Measurements from ENCODE around the gene PRPF39. TPM values are rescaled to one million over a fixed set of nuclear protein-coding genes. Genes with fewer than 3 reads are reported as not detected.

The PRPF39 gene
- total and polyA plus RNA-seq, 2 of the 13 experiments (the other 11 are each of a cell fraction or from before 2014, with no cell fraction given), result 44.2 to 65.0 TPM

DNA sequence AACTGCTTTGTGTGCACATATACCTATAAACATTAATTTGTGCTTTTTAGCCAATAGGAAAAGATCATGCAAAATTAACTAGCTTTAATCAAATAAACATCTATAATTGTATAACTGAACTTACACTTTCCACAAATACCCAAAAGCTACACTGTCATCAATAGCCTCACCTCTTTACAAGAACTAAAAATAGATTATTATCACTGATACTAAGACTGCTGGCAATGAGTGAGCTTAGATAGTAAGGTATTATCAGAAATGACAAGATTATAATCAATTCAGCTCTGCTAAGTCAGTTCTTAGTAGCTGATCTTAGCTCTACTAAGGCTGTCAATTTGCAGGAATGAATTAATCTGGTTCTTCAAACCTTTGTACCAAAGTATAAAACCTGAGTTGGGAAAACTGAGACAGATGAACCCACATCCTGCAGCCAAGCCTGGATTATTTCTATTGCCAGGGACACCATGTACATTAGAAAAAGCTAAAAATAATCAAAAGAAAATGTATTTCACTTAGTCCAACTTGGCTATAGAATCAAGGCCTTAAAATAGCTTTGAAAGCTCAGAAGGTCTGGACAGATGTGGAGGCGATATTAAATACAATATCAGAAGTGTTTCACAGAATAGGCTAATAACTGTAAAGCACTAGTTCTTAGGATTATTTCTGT lies 45.2 kb downstream of the PRPF39 start:
- in situ Hi-C loops (cut with HindIII; ENCODE audit: extremely low pct_ligation_motif_present, low pct_unique_long_range_greater_than_20kb) (no loop called here), intact Hi-C loops (cut with micrococcal nuclease; ENCODE audit: unreplicated experiment) (no loop called here)
- Histone ChIP-seq H3K4me1 (ENCODE audit: insufficient read depth, low read length) (peaks cover 26% of the 10 kb centered on the region), H3K36me3 (replicated peaks in 1 of 2; ENCODE audit: control insufficient read depth in 1 of 2, insufficient read depth in 2 of 2, low read length in 2 of 2) (peaks cover 0 to 6% of the 10 kb centered on the region in 2 experiments; a peak in 2 of 5 replicates), H3K9ac (ENCODE audit: insufficient read depth, low read depth, low read length) (no peak overlapping the region), H3K79me2 (ENCODE audit: insufficient read depth, low read length) (peaks cover 31% of the 10 kb centered on the region), H3K27ac (ENCODE audit: extremely low read length, insufficient read depth, low read length) (no peak overlapping the region), H3K9me3 (ENCODE audit: low read length) (no peaks in the 10 kb centered on the region), H3K27me3 (ENCODE audit: control insufficient read depth in 1 of 2, insufficient read depth in 2 of 2, low read length in 2 of 2) (no peaks in the 10 kb centered on the region), H2AFZ (ENCODE audit: low read length) (no peak overlapping the region), H4K20me1 (ENCODE audit: insufficient read depth, low read length) (no peaks in the 10 kb centered on the region; the same call in 1 of the 2 replicates), H3K4me2 (ENCODE audit: low read depth, low read length) (no peak overlapping the region), H3K4me3 (replicated peaks in 1 of 3; ENCODE audit: insufficient read depth in 1 of 3, low read depth in 2 of 3, low read length in 3 of 3) (no peak overlapping the region)
- ChIA-PET CTCF (ENCODE audit: low intra/inter-chr PET ratio, low total read pairs) (no interaction called here), POLR2A (no interaction called here)
- no TSS peak for BruUV-seq (replicated peaks)
- WGBS (ENCODE audit: low lambda C conversion rate), result 100% methylated on average over 1 of the region's 1 CpG
- no peak for FAIRE-seq
- no peak for ATAC-seq
- no peak for DNase-seq (ENCODE audit: low spot score)
- TF ChIP-seq HOXA9 (CRISPR knock-in tag; IDR thresholded peaks at IDR 0.05; ENCODE audit: borderline replicate concordance) (no peak), PPARG (CRISPR knock-in tag; conservative IDR thresholded peaks at IDR 0.05) (no peak), HOXA3 (CRISPR knock-in tag; IDR thresholded peaks at IDR 0.05) (no peak), FOXC1 (CRISPR knock-in tag; IDR thresholded peaks at IDR 0.05; ENCODE audit: borderline replicate concordance) (no peak), ZNF24 (IDR thresholded peaks at IDR 0.05) (no peak), TP53 (CRISPR knock-in tag; conservative IDR thresholded peaks at IDR 0.05) (no peak), ATF7-NPFF (CRISPR knock-in tag; IDR thresholded peaks at IDR 0.05; ENCODE audit: low read depth) (no peak), ZNF331 (CRISPR knock-in tag; IDR thresholded peaks at IDR 0.05) (no peak), RNF2 (conservative IDR thresholded peaks at IDR 0.05; ENCODE audit: low read depth) (no peak), TMF1 (CRISPR knock-in tag; IDR thresholded peaks at IDR 0.05; ENCODE audit: low read depth) (no peak)
- TF ChIP-seq, protein P1, sequence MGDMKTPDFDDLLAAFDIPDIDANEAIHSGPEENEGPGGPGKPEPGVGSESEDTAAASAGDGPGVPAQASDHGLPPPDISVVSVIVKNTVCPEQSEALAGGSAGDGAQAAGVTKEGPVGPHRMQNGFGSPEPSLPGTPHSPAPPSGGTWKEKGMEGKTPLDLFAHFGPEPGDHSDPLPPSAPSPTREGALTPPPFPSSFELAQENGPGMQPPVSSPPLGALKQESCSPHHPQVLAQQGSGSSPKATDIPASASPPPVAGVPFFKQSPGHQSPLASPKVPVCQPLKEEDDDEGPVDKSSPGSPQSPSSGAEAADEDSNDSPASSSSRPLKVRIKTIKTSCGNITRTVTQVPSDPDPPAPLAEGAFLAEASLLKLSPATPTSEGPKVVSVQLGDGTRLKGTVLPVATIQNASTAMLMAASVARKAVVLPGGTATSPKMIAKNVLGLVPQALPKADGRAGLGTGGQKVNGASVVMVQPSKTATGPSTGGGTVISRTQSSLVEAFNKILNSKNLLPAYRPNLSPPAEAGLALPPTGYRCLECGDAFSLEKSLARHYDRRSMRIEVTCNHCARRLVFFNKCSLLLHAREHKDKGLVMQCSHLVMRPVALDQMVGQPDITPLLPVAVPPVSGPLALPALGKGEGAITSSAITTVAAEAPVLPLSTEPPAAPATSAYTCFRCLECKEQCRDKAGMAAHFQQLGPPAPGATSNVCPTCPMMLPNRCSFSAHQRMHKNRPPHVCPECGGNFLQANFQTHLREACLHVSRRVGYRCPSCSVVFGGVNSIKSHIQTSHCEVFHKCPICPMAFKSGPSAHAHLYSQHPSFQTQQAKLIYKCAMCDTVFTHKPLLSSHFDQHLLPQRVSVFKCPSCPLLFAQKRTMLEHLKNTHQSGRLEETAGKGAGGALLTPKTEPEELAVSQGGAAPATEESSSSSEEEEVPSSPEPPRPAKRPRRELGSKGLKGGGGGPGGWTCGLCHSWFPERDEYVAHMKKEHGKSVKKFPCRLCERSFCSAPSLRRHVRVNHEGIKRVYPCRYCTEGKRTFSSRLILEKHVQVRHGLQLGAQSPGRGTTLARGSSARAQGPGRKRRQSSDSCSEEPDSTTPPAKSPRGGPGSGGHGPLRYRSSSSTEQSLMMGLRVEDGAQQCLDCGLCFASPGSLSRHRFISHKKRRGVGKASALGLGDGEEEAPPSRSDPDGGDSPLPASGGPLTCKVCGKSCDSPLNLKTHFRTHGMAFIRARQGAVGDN (CRISPR knock-in tag; IDR thresholded peaks at IDR 0.05), result no peak
- TF ChIP-seq, protein P2, sequence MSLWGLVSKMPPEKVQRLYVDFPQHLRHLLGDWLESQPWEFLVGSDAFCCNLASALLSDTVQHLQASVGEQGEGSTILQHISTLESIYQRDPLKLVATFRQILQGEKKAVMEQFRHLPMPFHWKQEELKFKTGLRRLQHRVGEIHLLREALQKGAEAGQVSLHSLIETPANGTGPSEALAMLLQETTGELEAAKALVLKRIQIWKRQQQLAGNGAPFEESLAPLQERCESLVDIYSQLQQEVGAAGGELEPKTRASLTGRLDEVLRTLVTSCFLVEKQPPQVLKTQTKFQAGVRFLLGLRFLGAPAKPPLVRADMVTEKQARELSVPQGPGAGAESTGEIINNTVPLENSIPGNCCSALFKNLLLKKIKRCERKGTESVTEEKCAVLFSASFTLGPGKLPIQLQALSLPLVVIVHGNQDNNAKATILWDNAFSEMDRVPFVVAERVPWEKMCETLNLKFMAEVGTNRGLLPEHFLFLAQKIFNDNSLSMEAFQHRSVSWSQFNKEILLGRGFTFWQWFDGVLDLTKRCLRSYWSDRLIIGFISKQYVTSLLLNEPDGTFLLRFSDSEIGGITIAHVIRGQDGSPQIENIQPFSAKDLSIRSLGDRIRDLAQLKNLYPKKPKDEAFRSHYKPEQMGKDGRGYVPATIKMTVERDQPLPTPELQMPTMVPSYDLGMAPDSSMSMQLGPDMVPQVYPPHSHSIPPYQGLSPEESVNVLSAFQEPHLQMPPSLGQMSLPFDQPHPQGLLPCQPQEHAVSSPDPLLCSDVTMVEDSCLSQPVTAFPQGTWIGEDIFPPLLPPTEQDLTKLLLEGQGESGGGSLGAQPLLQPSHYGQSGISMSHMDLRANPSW (CRISPR knock-in tag; IDR thresholded peaks at IDR 0.05; ENCODE audit: borderline replicate concordance), result no peak

Data from HepG2 (cell line).